GF-D8 (cell line): ENCODE results near the gene CEP83.
"Not testable (repeated sequence)": the region's sequence is repeated elsewhere in the genome, so short reads cannot be mapped to it uniquely, and the experiment has no call there.

Experiments
- DNase-seq: peaks from one replicate; lab custom pipeline; 2025; lab: John Stamatoyannopoulos, UW

CEP83 gene

GRCh38 chr12:94430304-94430703, 29.4 kb downstream of the CEP83 start:
- no peak for DNase-seq

DNA sequence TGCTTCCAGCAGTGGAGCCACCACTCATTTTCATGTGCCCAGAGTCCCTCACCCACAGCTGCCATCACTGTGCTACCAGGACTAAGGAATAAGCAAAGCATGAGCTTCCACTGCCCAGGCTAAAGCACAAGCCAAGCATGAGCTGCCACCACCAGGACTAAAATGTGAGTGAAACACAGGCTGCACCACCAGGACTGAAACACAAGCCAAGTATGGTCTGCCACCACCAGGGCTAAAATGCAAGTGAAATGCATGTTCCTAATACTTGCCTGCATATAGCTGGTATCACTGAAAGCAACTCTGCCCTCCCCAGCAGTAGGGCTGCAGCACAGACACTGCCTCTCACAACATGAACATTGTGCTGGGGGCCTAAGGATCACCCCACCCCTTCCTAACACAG, 30.0 kb downstream of the CEP83 start:
- DNase-seq = no peak

GRCh38 chr12:94429191-94429590, 30.5 kb downstream of the CEP83 start:
- DNase-seq = no peak

DNA sequence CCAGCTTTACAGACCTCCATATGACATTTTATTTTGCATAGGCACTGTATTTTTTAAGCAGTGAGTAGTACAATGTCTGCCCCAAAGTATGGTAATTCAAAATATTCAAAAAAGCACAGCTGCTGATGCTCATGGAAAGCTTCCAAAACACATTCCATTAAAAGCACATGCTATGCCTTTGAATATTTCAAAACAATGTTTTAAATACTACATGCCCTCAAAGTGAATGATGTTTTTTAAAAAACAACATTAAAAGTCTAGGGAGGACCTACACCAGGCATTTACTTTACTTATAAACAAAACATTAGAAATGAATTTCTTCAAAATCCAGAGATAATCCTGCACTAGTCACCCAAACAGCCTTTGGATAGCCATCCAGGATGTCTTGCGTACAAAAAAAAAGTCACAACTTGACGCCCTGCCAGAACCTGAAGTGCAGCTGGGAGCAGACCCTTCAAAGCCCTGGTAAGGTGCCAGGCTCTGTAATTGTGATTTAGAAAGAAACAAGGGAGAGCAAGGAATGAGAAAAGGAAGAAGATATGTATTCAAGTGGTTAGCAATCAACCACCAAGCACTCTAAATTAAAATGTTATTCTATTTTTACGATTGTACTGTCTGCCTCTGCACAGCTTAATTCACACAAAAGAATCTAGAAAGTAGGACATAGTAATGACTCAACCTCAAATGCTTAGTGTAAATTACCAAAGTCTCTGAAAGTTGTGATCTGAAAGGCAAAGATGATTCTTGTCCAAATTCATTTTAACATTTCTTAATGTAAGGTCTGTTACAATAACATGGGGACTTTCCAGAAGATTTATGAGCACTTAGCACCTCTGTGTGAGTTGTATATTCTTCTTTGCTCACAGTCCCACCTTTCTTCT, 31.9 kb downstream of the CEP83 start:
- DNase-seq = no peak

GRCh38 chr12:94426049-94426448, 33.6 kb downstream of the CEP83 start:
- no peak for DNase-seq

DNA sequence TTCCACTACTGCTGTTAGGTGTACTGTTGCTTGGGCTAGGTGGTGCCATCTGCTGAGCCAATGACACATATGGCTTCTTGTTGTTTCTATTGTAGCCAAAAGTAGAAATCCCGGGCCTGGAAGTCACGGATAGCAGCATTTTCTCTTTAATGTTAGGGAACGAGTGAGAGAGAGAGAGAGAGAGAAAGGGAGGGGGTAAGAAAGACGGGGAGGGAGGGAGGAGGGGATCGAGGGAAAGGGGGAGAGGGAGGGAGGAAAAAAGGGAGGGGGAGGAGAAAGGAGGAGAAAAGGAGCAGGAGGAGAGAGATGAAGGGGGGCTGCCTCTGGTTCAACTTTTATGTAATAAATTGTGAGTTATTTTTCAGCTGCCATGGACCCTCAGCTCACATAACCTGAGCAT, 34.8 kb downstream of the CEP83 start:
- not testable (repeated sequence) for DNase-seq

GRCh38 chr12:94421868-94422740, 37.6 kb downstream of the CEP83 start:
- no peak for DNase-seq

GRCh38 chr12:94418517-94418916, 41.1 kb downstream of the CEP83 start:
- no peak for DNase-seq

- DNase-seq = no peak
Measured at GRCh38 chr12:94416613-94417012, 43.1 kb downstream of the CEP83 start.

- DNase-seq = peak; percentile 13
Measured at GRCh38 chr12:94415066-94415465, 44.6 kb downstream of the CEP83 start.

GRCh38 chr12:94405413-94406116, 54.1 kb downstream of the CEP83 start:
- no peak for DNase-seq

GRCh38 chr12:94404854-94405253, 54.8 kb downstream of the CEP83 start:
- DNase-seq = no peak

GRCh38 chr12:94401326-94401725, 58.3 kb downstream of the CEP83 start:
- DNase-seq = no peak

DNA sequence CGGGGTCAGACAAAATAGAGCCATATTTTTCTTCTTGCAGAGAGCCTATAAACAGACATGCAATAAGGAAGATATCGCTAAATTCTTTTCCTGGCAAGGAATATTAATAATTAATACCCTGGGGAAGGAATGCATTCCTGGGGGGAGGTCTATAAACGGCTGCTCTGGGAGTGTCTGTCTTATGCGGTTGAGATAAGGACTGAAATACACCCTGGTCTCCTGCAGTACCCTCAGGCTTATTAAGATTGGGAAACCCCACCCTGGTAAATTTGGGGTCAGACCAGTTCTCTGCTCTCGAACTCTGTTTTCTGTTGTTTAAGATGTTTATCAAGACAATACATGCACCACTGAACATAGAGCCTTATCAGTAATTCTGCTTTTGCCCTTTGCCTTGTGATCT, 61.0 kb downstream of the CEP83 start:
- not testable (repeated sequence) for DNase-seq

GRCh38 chr12:94397401-94397800, 62.3 kb downstream of the CEP83 start:
- no peak for DNase-seq

DNA sequence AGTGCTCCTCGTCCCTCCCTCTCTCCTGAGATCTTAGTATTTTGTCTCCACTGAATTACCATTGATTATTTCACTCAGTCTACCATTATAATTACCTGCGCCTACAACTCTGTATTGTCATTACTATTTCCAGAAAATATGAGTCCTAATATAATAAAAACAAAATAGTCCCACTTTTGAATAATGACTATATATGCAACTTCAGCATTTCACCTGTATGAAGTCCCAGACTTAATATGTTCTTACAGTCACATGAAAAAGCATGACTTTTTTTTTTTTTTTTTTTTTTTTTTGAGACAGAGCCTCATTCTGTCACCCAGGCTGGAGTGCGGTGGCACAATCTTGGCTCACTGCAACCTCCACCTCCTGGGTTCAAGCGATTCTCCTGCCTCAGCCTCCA, 63.7 kb downstream of the CEP83 start:
- not testable (repeated sequence) for DNase-seq

- DNase-seq = no peak
Measured at GRCh38 chr12:94390130-94390485, 69.6 kb downstream of the CEP83 start.

DNA sequence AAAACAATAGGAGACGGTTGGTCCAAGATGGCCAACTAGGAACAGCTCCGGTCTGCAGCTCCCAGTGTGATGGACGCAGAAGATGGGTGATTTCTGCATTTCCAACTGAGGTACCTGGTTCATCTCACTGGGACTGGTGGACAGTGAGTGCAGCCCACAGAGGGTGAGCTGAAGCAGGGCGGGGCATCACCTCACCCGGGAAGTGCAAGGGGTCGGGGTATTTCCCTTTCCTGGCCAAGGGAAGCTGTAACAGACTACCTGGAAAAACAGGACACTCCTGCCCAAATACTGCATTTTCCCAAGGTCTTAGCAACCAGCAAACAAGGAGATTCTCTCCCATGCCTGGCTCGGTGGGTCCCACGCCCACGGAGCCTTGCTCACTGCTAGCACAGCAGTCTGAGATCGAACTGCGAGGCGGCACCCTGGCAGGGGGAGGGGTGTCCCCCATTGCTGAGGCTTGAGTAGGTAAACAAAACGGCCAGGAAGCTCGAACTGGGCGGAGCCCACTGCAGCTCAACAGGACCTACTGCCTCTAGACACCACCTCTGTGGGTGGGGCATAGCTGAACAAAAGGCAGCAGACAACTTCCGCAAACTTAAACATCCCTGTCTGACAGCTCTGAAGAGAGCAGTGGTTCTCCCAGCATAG, 70.1 kb downstream of the CEP83 start:
- not testable (repeated sequence) for DNase-seq

GRCh38 chr12:94386422-94386821, 73.2 kb downstream of the CEP83 start:
- peak; percentile 49 for DNase-seq

- no peak for DNase-seq
Measured at GRCh38 chr12:94384030-94384429, 75.6 kb downstream of the CEP83 start.

- no peak for DNase-seq
Measured at GRCh38 chr12:94380507-94380906, 79.2 kb downstream of the CEP83 start.
